Left lung (tissue), 10 donors: ENCODE results near the gene IL36RN. TPM values are rescaled to one million over a fixed set of nuclear protein-coding genes. Genes with fewer than 3 reads are reported as not detected.

ENCODE experiments used
- ATAC-seq: fragments of 200-7000 bp; cut with Tn5 transposase; one replicate; pipeline ENCODE4 v1.9.1; 2020; ENCODE audit warnings: moderate library complexity
- DNase-seq, 4 donors: peaks; one replicate each; pipeline ENCODE4 v3.0.0-alpha.2; 2013 to 2020
- H3K27ac ChIP-seq, 2 donors: fragments of 200-600 bp; sonication (generic) in 1 of 2; one replicate each; pipeline versions ENCODE4 v1.5.0 to v1.8.0; 2020 to 2021
- H3K27me3 ChIP-seq, 2 donors: fragments of 200-600 bp; sonication (generic) in 1 of 2; one replicate each; pipeline versions ENCODE4 v1.5.0 to v1.8.0; 2020 to 2021
- H3K36me3 ChIP-seq, 2 donors: fragments of 200-600 bp; sonication (generic) in 1 of 2; one replicate each; pipeline versions ENCODE4 v1.5.0 to v1.8.0; 2020 to 2021
- H3K4me1 ChIP-seq, 2 donors: fragments of 200-600 bp; one replicate each; pipeline ENCODE4 v1.8.0; 2021
- H3K4me3 ChIP-seq, 2 donors: fragments of 200-600 bp; sonication (generic) in 1 of 2; one replicate each; pipeline versions ENCODE4 v1.5.0 to v1.8.0; 2020 to 2021; ENCODE audit warnings: mild to moderate bottlenecking in 1 of 2
- H3K9me3 ChIP-seq, 2 donors: fragments of 200-600 bp; sonication (generic) in 1 of 2; one replicate each; pipeline versions ENCODE4 v1.5.0 to v1.8.0; 2020 to 2021
- intact Hi-C, 2 donors: fragments of 100-400 bp; cut with DNase I; formaldehyde crosslinking; loops; one replicate each; pipeline versions ENCODE4 v1.11.2 to v1.14.2; 2022
- polyA plus RNA-seq, 6 donors: library from polyadenylated mRNA; unstranded; fragments of 120-200 nt; gene quantifications; one replicate each; pipeline ENCODE4 v1.2.1, GENCODE V29; 2013; ENCODE audit not compliant: insufficient read length in 6 of 6
- total RNA-seq, 2 donors: library from RNA; stranded (reverse); fragmentation: NEBNext Ultra II Directional; extraction: Animal tissue kit (Norgen Biotek cat#: 25700); gene quantifications; one replicate each; pipeline ENCODE4 v1.2.1, GENCODE V29; 2021
- TF ChIP-seq, protein P1 (sequence below), 2 donors: fragments of 200-600 bp; sonication (generic) in 1 of 2; IDR thresholded peaks; one replicate each; pipeline versions ENCODE4 v1.5.0 to v1.8.0; 2021; ENCODE audit warnings: antibody characterized with exemption in 2 of 2
- donor health status: DM: no; HTN: yes; CAD: no.
- donor health status: DM: no; HTN: no; CAD: no.

IL36RN gene
- total and polyA plus RNA-seq, 8 donors: 0.04 to 0.14 (median 0.10) TPM; not detected in 5

DNA sequence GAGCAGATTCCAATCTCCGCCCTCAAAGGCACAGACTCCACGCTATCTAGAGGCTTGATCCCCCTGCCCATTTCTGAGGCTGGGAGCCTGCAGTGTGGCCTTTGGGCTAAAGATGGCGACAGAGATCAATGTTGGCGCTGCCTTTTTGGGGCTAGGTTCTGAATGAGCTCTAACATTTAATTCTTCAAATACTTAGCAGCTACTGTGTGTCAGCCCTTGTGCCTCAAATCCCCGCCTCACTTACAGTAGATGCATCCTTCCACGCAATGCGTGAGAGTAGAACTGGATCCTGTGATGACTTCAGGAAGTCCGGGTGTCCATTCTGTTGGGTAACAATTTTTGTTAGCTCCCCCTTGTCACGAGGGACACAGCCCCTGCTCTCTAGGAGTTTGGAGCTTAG is 21.1 kb downstream of the IL36RN start:
- ATAC-seq (peak; percentile 60), DNase-seq (peak in 3 of 4 donors; percentile 13 to 49 (median 32))
- H3K27me3 ChIP-seq: peaks cover 0 to 7% of the 10 kb centered on the region in 2 donors
- H3K4me1 ChIP-seq: no peaks in the 10 kb centered on the region
- no peaks in the 10 kb centered on the region for H3K9me3 ChIP-seq
- peak overlapping the region in 1 of 2 donors; percentile 55 for H3K27ac ChIP-seq
- intact Hi-C loops: no loop called here
- TF ChIP-seq, protein P1, sequence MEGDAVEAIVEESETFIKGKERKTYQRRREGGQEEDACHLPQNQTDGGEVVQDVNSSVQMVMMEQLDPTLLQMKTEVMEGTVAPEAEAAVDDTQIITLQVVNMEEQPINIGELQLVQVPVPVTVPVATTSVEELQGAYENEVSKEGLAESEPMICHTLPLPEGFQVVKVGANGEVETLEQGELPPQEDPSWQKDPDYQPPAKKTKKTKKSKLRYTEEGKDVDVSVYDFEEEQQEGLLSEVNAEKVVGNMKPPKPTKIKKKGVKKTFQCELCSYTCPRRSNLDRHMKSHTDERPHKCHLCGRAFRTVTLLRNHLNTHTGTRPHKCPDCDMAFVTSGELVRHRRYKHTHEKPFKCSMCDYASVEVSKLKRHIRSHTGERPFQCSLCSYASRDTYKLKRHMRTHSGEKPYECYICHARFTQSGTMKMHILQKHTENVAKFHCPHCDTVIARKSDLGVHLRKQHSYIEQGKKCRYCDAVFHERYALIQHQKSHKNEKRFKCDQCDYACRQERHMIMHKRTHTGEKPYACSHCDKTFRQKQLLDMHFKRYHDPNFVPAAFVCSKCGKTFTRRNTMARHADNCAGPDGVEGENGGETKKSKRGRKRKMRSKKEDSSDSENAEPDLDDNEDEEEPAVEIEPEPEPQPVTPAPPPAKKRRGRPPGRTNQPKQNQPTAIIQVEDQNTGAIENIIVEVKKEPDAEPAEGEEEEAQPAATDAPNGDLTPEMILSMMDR (IDR thresholded peaks at IDR 0.05): peak; percentile 59 to 63
- H3K4me3 ChIP-seq: no peak overlapping the region
- no peaks in the 10 kb centered on the region for H3K36me3 ChIP-seq

DNA sequence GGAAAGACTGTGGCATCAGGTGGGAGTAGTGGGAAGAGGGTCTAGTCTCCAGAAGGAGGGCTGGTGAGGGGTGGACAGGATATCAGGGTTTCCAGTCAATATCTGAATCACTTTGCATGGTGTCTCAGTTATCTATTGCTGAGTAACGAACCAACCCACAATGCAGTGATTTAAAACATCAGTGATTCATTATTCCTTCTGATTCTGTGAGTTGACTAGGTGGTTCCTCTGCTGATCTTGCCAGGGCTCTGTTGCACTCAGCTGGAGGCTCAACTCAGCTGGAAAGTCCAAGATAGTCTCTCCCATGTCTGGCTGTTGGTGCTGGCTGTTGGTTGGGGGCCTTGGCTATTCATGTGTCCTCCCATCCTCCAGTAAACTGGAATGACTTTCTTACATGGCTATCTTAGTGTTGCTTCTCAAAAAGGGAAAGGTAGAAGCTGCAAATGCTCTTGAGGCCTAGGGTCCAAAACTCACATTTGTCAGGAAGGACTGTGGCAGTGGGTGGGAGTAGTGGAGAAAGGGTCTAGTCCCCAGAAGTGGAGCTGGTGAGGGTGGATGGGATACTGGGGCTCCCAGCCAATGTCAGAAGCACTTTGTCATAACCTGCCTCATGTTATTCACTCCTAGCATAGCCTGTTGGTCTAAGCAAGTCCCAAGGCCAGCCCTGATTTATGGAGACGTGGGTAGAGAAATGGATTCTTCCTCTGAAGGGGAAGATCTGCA is 22.7 kb downstream of the IL36RN start:
- TF ChIP-seq, protein P1 (IDR thresholded peaks at IDR 0.05): no peak
- ATAC-seq: no peak
- H3K27me3 ChIP-seq: peaks cover 0 to 7% of the 10 kb centered on the region in 2 donors
- H3K27ac ChIP-seq: no peak overlapping the region
- no peaks in the 10 kb centered on the region for H3K36me3 ChIP-seq
- no peak for DNase-seq
- intact Hi-C loops: no loop called here
- H3K4me1 ChIP-seq: no peaks in the 10 kb centered on the region
- H3K4me3 ChIP-seq: no peak overlapping the region
- no peaks in the 10 kb centered on the region for H3K9me3 ChIP-seq

DNA sequence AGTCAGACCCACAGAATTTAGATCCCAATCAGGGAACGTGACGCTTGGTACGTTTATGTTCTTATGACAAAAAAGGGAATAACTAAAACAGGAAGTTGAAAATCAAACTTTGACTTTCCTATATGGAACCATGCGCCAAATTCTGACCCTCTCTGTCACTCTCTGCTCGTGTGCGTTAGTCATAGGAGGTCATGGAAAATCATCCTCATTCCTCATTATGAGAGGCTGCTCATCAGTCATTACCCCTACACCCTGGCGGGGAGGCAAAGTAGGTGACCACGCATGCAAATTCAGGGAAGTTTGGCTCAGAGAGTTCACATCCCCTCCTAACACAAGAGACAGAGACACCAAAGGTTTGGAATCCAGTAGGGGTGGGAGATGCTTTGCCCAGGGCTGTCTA is 24.3 kb downstream of the IL36RN start:
- H3K9me3 ChIP-seq: no peaks in the 10 kb centered on the region
- intact Hi-C loops: no loop called here
- no peak for ATAC-seq

DNA sequence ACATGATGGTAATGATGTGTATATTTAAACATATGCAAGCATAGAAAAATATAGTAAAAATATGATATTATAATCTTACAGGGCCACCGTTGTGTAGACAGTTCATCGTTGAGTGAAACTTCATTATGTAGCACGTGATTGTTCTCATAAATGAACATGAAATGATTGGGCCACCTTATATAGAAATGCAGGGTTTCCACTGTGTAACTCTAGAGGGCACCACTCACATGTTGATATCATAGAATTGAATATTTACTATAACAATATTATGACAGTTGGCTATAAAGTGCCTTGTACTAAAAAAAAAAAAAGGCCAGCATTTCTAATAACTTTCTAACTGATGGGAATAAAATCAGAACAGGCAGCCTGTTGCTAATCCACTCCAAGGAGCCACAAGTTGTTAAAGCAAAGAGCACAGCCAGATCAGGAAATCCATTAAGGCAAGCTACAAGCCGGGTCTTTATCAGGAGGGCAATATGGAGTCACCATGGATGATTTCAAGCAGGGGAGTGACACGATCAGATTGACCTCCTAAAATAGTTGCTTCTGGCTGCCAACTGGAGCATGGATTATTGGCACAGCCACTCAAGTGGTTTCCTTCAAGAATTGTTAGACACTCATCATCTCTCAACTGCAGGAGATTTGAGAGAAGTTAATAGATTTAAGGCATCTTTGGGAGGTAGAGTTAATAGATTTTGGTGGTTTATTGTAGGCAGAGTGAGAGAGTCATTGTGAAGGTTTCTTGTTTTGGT is 25.4 kb downstream of the IL36RN start:
- H3K27me3 ChIP-seq: peaks cover 0 to 7% of the 10 kb centered on the region in 2 donors
- no peaks in the 10 kb centered on the region for H3K36me3 ChIP-seq
- TF ChIP-seq, protein P1 (IDR thresholded peaks at IDR 0.05): peak; percentile 25 to 28
- ATAC-seq (peak; percentile 57), DNase-seq (no peak)
- H3K27ac ChIP-seq: no peak overlapping the region
- H3K4me1 ChIP-seq: no peaks in the 10 kb centered on the region
- no peaks in the 10 kb centered on the region for H3K9me3 ChIP-seq
- H3K4me3 ChIP-seq: no peak overlapping the region
- intact Hi-C loops: no loop called here

More for the DNA sequence above, 24.3 kb downstream of the IL36RN start:
- TF ChIP-seq, protein P1 (IDR thresholded peaks at IDR 0.05): no peak
- H3K36me3 ChIP-seq: no peaks in the 10 kb centered on the region
- H3K27ac ChIP-seq: no peak overlapping the region
- H3K4me3 ChIP-seq: no peak overlapping the region
- no peak for DNase-seq
- H3K4me1 ChIP-seq: no peaks in the 10 kb centered on the region
- peaks cover 0 to 7% of the 10 kb centered on the region in 2 donors for H3K27me3 ChIP-seq

DNA sequence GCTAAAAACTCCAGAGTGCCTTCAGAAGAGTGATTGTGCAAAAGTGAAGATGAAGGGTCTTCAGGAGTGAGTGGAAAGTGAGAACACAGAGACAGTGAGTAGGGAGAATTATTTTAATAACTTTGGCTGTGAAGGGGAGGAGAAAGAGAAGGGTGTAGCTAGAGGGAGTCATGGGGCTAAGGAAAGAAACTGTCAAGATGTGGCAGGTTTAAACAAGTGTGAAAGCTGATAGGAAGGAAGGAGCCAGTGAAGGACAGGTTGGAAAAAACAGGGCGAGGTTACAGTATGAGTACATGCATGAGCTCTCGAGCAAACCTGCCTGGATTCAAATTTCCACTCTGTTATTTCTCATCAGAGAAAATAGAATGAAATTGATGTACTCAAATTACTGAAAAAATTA is 26.5 kb downstream of the IL36RN start:
- intact Hi-C loops: no loop called here
- no peak for DNase-seq
- H3K4me3 ChIP-seq: no peak overlapping the region
- peaks cover 0 to 7% of the 10 kb centered on the region in 2 donors for H3K27me3 ChIP-seq
- peak; percentile 39 for ATAC-seq
- peaks cover 0 to 5% of the 10 kb centered on the region in 2 donors for H3K4me1 ChIP-seq
- H3K9me3 ChIP-seq: no peaks in the 10 kb centered on the region
- TF ChIP-seq, protein P1 (IDR thresholded peaks at IDR 0.05): no peak
- no peak overlapping the region for H3K27ac ChIP-seq
- H3K36me3 ChIP-seq: no peaks in the 10 kb centered on the region
